Transverse colon (tissue), 4 donors: ENCODE results near the gene GRIN2A. TPM values are rescaled to one million over a fixed set of nuclear protein-coding genes. Genes with fewer than 3 reads are reported as not detected.

Experiments used
- DNase-seq: peaks from one replicate; pipeline ENCODE4 v3.0.0-alpha.2; 2019
- H3K27ac ChIP-seq, 4 donors: fragments of 200-600 bp; sonication (generic); 2 replicates each; pipeline ENCODE4 v1.5.1; 2016 to 2018; ENCODE audit warnings: inconsistent platforms in 4 of 4
- H3K27me3 ChIP-seq: fragments of 200-600 bp; sonication (generic); 2 replicates; pipeline ENCODE4 v1.5.1; 2017; ENCODE audit warnings: inconsistent platforms
- H3K36me3 ChIP-seq, 4 donors: fragments of 200-600 bp; sonication (generic); 2 replicates each; pipeline ENCODE4 v1.5.1; 2017 to 2019; ENCODE audit warnings: inconsistent platforms in 4 of 4
- H3K4me1 ChIP-seq, 4 donors: fragments of 200-600 bp; sonication (generic); 2 replicates each; pipeline ENCODE4 v1.5.1; 2017 to 2020; ENCODE audit warnings: inconsistent platforms in 4 of 4
- H3K4me3 ChIP-seq, 4 donors: fragments of 200-600 bp; sonication (generic); 1 replicate in 1 of 4; 2 replicates in 3 of 4; pipeline versions ENCODE4 v1.5.1 to v1.6.1; 2017 to 2019; ENCODE audit warnings: inconsistent platforms in 4 of 4
- H3K9me3 ChIP-seq, 2 donors: fragments of 200-600 bp; sonication (generic); 2 replicates each; pipeline ENCODE4 v1.5.1; 2017 to 2019; ENCODE audit warnings: inconsistent platforms in 2 of 2
- CTCF ChIP-seq, 5 experiments: fragments of 200-600 bp in 3 of 5; fragments of 450-650 bp in 2 of 5; sonication (generic) in 3 of 5; IDR thresholded peaks; 1 replicate in 2 of 5; 2 replicates in 3 of 5; pipeline ENCODE4 v1.5.1; 2016 to 2017; ENCODE audit warnings: antibody characterized with exemption in 5 of 5, inconsistent platforms in 3 of 5, mild to moderate bottlenecking in 2 of 5, moderate library complexity in 1 of 5
- EP300 ChIP-seq: sonication (generic); formaldehyde crosslinking; IDR thresholded peaks from one replicate; pipeline ENCODE4 v1.6.1; 2017; ENCODE audit warnings: antibody characterized with exemption, low read depth
- POLR2A ChIP-seq: fragments of 450-650 bp; IDR thresholded peaks from one replicate; pipeline ENCODE4 v1.6.1; 2016; ENCODE audit warnings: antibody characterized with exemption, mild to moderate bottlenecking, moderate library complexity
- POLR2AphosphoS5 ChIP-seq, 3 donors: sonication (generic); formaldehyde crosslinking; IDR thresholded peaks; one replicate each; pipeline ENCODE4 v1.6.1; 2016; ENCODE audit warnings: antibody characterized with exemption in 3 of 3
- WGBS, 2 donors: methylation state at CpG; one replicate each; pipeline ENCODE4 v1.1.5; 2018; ENCODE audit warnings: low coverage in 1 of 2; 5-methylcytosine and 5-hydroxymethylcytosine counted together
- in situ Hi-C, 4 donors: fragments of 200-750 bp; cut with MboI; loops; one replicate each; pipeline versions ENCODE4 v1.15.0 to v1.15.1; 2017; ENCODE audit warnings: low sequenced_read_pairs in 3 of 4, low pct_ligation_motif_present in 1 of 4, low pct_unique_long_range_greater_than_20kb in 1 of 4
- intact Hi-C: fragments of 100-400 bp; cut with DNase I; formaldehyde crosslinking; loops from one replicate; pipeline ENCODE4 v1.15.1; 2023; ENCODE audit warnings: low total_unique reads
- total RNA-seq, 4 donors: library from RNA; depleted of rRNA; stranded (reverse); fragments of >200 nt; gene quantifications; one replicate each; pipeline ENCODE4 v1.1.0, GENCODE V29; 2016

Gene GRIN2A
- total RNA-seq, 4 donors from 2014 or later, result 0.14 to 0.37 (median 0.18) TPM

DNA sequence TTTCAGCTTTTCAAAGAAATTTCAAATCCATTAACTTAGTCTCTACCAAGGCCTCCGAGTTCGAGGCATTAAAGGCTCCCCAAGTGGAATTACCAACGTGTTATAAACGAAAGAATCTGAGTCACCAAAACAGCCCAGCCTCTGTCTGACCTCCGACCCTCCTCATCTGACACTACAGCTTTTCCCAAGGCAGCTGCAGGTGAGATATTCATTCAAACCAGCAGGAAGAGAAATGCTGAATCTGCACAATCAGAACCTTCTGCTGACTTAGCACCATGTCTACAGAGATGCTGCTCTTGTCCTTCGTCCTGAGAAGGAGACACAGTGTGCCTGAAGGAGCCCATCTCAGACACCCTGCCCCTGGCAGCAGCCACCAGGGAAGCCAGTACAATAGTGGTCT is 30.5 kb downstream of the GRIN2A start:
- 50 to 62% methylated on average over 5 to 6 of the region's 6 CpGs for WGBS, 2 donors
- no peak for DNase-seq
- TF ChIP-seq POLR2AphosphoS5 (IDR thresholded peaks at IDR 0.05) (no peak), EP300 (no peak), CTCF (IDR thresholded peaks at IDR 0.05) (no peak), POLR2A (no peak)
- H3K4me3 ChIP-seq, result no peak overlapping the region
- H3K36me3 ChIP-seq, result no peaks in the 10 kb centered on the region
- no peaks in the 10 kb centered on the region for H3K9me3 ChIP-seq
- H3K27me3 ChIP-seq, result no peaks in the 10 kb centered on the region
- no peaks in the 10 kb centered on the region for H3K4me1 ChIP-seq
- in situ Hi-C loops (loop anchor here in 1 of 4 donors (25.0 kb wide), 1 partner anchor 989 kb away; no protein-coding TSS in a partner anchor), intact Hi-C loops (no loop called here)
- no peak overlapping the region for H3K27ac ChIP-seq

DNA sequence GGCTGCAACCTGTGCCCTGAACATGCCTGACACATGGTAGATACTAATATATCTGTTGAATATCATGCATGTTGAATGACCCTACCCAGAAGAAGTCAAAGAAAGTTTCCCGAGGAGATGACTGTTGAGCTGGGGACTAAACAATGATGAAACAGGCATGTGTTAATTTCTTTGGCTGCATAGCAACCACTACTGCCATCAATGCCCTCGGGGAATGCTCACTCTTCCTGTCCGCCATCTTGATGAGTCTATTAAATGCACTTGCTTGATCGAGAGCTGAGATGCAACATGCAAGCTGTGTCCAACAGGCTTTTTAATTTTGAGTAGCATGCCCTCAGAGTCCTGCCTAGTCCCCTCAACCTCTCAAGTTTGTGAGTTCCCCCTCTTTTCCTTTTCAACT is 31.3 kb downstream of the GRIN2A start:
- Histone ChIP-seq H3K4me3 (no peak overlapping the region), H3K36me3 (no peaks in the 10 kb centered on the region), H3K9me3 (no peaks in the 10 kb centered on the region), H3K27me3 (no peaks in the 10 kb centered on the region), H3K27ac (no peak overlapping the region), H3K4me1 (no peaks in the 10 kb centered on the region)
- no peak for DNase-seq
- in situ Hi-C loops (loop anchor here in 1 of 4 donors (25.0 kb wide), 1 partner anchor 989 kb away; no protein-coding TSS in a partner anchor), intact Hi-C loops (no loop called here)
- TF ChIP-seq POLR2AphosphoS5 (IDR thresholded peaks at IDR 0.05) (no peak), CTCF (IDR thresholded peaks at IDR 0.05) (no peak), POLR2A (no peak), EP300 (no peak)
- 70 to 73% methylated on average over 3 to 4 of the region's 4 CpGs for WGBS, 2 donors

DNA sequence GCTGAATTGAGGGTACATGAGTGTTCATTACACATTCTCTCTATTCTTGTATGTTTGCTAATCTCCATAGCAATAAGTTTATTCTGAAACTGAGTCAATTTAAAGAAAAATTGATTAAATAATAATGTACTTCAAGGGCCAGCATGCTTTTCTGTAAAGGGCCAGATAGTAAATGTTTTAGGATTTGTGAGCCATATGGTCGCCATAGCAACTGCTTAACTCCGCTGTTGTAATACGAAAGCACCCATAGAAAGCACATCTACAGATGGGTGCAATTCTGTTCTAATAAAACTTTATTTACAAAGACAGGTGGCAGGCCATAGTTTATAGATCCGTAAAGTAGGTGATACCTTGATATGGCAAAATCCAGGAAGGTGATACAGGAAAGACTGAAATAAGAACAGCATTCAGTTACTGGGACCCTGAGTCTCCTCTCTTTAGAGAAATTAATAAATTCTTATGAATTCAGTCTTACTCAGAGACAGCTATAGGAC is 36.6 kb downstream of the GRIN2A start:
- H3K4me3 ChIP-seq, result no peak overlapping the region
- TF ChIP-seq EP300 (no peak), POLR2A (no peak), CTCF (IDR thresholded peaks at IDR 0.05) (no peak), POLR2AphosphoS5 (IDR thresholded peaks at IDR 0.05) (no peak)
- DNase-seq, result no peak
- in situ Hi-C loops (no loop called here), intact Hi-C loops (no loop called here)
- no peaks in the 10 kb centered on the region for H3K4me1 ChIP-seq
- H3K36me3 ChIP-seq, result no peaks in the 10 kb centered on the region
- H3K9me3 ChIP-seq, result no peaks in the 10 kb centered on the region
- H3K27ac ChIP-seq, result no peak overlapping the region
- no peaks in the 10 kb centered on the region for H3K27me3 ChIP-seq
- 74 to 91% methylated on average over 4 of the region's 4 CpGs for WGBS, 2 donors

GRCh38 chr16:10141671-10142070 is 40.6 kb downstream of the GRIN2A start:
- H3K4me3 ChIP-seq, result no peak overlapping the region
- in situ Hi-C loops, result no loop called here
- no peaks in the 10 kb centered on the region for H3K36me3 ChIP-seq
- intact Hi-C loops, result loop anchor here (5.0 kb wide), 1 partner anchor 329 kb away; no protein-coding TSS in a partner anchor
- no peaks in the 10 kb centered on the region for H3K27me3 ChIP-seq
- no peaks in the 10 kb centered on the region for H3K4me1 ChIP-seq
- no peak overlapping the region for H3K27ac ChIP-seq
- no peaks in the 10 kb centered on the region for H3K9me3 ChIP-seq
- no peak for DNase-seq
- TF ChIP-seq POLR2A (no peak), CTCF (IDR thresholded peaks at IDR 0.05) (no peak)
